Measurements from ENCODE around the gene MROH2A.

DNA sequence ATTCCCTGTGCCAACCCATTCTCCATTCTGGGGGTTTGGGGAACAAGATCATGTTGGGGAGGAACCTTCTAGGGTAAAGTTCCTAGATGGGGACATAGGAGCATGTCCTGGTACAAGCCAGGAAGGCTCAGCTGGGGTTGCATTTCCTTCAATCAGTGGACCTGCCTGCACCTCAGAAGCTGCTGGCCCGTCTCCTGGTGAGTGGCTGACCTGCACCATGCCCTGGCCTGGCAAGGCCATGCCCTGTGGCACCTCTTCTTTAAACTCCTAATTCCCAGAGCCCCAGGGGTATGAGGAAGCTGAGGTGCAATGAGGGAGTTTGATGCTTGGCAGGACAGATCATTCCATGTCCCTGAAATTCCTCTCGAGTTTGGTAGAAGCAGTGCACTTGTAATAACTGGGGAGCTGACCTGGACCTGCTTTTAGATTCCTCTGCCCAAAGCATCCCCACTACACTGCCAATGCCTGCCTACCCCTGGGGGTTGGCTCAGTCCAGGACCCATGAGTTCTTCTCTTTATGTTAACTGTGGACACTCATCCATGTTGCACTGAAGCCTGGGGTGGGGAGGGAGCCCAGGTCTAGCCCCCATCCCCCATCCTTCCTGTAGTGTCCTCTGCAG is 25.3 kb downstream of the MROH2A start:
- no peak for TF ChIP-seq TOX (CRISPR knock-in tag; IDR thresholded peaks at IDR 0.05; ENCODE audit: borderline replicate concordance)
- TF ChIP-seq POU6F1 (CRISPR knock-in tag; IDR thresholded peaks at IDR 0.05; ENCODE audit: borderline replicate concordance, low read depth): no peak
- no peak for TF ChIP-seq ESRRG (CRISPR knock-in tag; IDR thresholded peaks at IDR 0.05)

All from SK-N-SH treated with all-trans-retinoic acid at 6 μM for 48 hours (cell line).